ENCODE results near the gene RAB9B.

Gene RAB9B

GRCh38 chrX:103783971-103784370, 48.1 kb downstream of the RAB9B start:
- in situ Hi-C loops (cut with MboI; ENCODE audit: low sequenced_read_pairs, unreplicated experiment): no loop called here
- DNase-seq (ENCODE audit: low spot score): no peak
- TF ChIP-seq CTCF (IDR thresholded peaks at IDR 0.05; ENCODE audit: borderline replicate concordance, control extremely low read depth, extremely low read depth, insufficient read depth, missing control alignments): no peak

GRCh38 chrX:103783196-103783595, 48.9 kb downstream of the RAB9B start:
- no peak for DNase-seq (ENCODE audit: low spot score)
- in situ Hi-C loops (cut with MboI; ENCODE audit: low sequenced_read_pairs, unreplicated experiment): no loop called here
- TF ChIP-seq CTCF (IDR thresholded peaks at IDR 0.05; ENCODE audit: borderline replicate concordance, control extremely low read depth, extremely low read depth, insufficient read depth, missing control alignments): no peak

GRCh38 chrX:103782640-103783039, 49.4 kb downstream of the RAB9B start:
- no peak for TF ChIP-seq CTCF (IDR thresholded peaks at IDR 0.05; ENCODE audit: borderline replicate concordance, control extremely low read depth, extremely low read depth, insufficient read depth, missing control alignments)
- no peak for DNase-seq (ENCODE audit: low spot score)
- in situ Hi-C loops (cut with MboI; ENCODE audit: low sequenced_read_pairs, unreplicated experiment): no loop called here

- TF ChIP-seq CTCF (IDR thresholded peaks at IDR 0.05; ENCODE audit: borderline replicate concordance, control extremely low read depth, extremely low read depth, insufficient read depth, missing control alignments): no peak
- DNase-seq (ENCODE audit: low spot score): no peak
- in situ Hi-C loops (cut with MboI; ENCODE audit: low sequenced_read_pairs, unreplicated experiment): no loop called here
These were observed 50.4 kb downstream of the RAB9B start for GRCh38 chrX:103781706-103782105.

GRCh38 chrX:103781062-103781402, 51.0 kb downstream of the RAB9B start:
- TF ChIP-seq CTCF (IDR thresholded peaks at IDR 0.05; ENCODE audit: borderline replicate concordance, control extremely low read depth, extremely low read depth, insufficient read depth, missing control alignments): no peak
- no peak for DNase-seq (ENCODE audit: low spot score)
- in situ Hi-C loops (cut with MboI; ENCODE audit: low sequenced_read_pairs, unreplicated experiment): no loop called here

GRCh38 chrX:103780336-103781061, 51.6 kb downstream of the RAB9B start:
- TF ChIP-seq CTCF (IDR thresholded peaks at IDR 0.05; ENCODE audit: borderline replicate concordance, control extremely low read depth, extremely low read depth, insufficient read depth, missing control alignments): peak; percentile 7
- DNase-seq (ENCODE audit: low spot score): no peak
- in situ Hi-C loops (cut with MboI; ENCODE audit: low sequenced_read_pairs, unreplicated experiment): no loop called here

All from GM13976 (cell line).